ENCODE data around the gene ZNF746.
"Not testable (repeated sequence)": the region's sequence is repeated elsewhere in the genome, so short reads cannot be mapped to it uniquely, and the experiment has no call there.

Gene ZNF746

GRCh38 chr7:149509774-149510173, 12.2 kb upstream of the ZNF746 start:
- DNase-seq (ENCODE audit: insufficient read length, low spot score): no peak
- no peak for TF ChIP-seq TAF1 (IDR thresholded peaks at IDR 0.05; ENCODE audit: low read depth, low read length)
- no peak for TF ChIP-seq SPI1 (IDR thresholded peaks at IDR 0.05; ENCODE audit: low read depth, low read length)
- TF ChIP-seq POLR2AphosphoS5 (IDR thresholded peaks at IDR 0.05; ENCODE audit: low read depth, low read length): no peak
- TF ChIP-seq POLR2A (IDR thresholded peaks at IDR 0.05; ENCODE audit: low read depth, low read length): no peak
- TF ChIP-seq POU2F2 (IDR thresholded peaks at IDR 0.05; ENCODE audit: low read depth, low read length): no peak
- TF ChIP-seq PAX5 (IDR thresholded peaks at IDR 0.05; ENCODE audit: insufficient read depth, low read length, severe bottlenecking): no peak
- FAIRE-seq: no peak

- TF ChIP-seq PAX5 (IDR thresholded peaks at IDR 0.05; ENCODE audit: insufficient read depth, low read length, severe bottlenecking) (no peak), POLR2A (IDR thresholded peaks at IDR 0.05; ENCODE audit: low read depth, low read length) (no peak), SPI1 (IDR thresholded peaks at IDR 0.05; ENCODE audit: low read depth, low read length) (no peak), TAF1 (IDR thresholded peaks at IDR 0.05; ENCODE audit: low read depth, low read length) (no peak), POLR2AphosphoS5 (IDR thresholded peaks at IDR 0.05; ENCODE audit: low read depth, low read length) (no peak), POU2F2 (IDR thresholded peaks at IDR 0.05; ENCODE audit: low read depth, low read length) (no peak)
- FAIRE-seq (no peak), DNase-seq (ENCODE audit: insufficient read length, low spot score) (no peak)
Measured at GRCh38 chr7:149505551-149505950, 7.9 kb upstream of the ZNF746 start.

DNA sequence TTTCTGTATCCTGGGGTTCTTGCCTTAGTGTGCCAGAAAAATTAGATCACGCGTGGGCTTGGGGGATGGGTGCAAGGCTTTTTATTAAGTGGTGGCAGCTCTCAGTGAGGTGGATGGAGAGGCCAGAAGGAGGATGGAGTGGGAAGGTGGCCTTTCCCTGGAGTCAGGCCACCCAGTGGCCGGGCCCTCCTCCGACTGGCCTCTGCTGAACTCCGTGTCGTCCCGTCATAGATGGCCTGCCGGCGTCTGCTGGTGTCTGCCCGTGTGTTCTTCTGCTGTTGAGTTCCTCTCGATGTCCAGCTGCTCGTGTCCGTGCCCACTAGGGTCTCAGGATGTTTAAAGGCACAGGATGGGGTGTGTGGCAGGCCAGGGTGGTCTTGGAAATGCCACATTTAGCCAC, 4.0 kb upstream of the ZNF746 start:
- FAIRE-seq (no peak), DNase-seq (ENCODE audit: insufficient read length, low spot score) (no peak)
- TF ChIP-seq POLR2A (IDR thresholded peaks at IDR 0.05; ENCODE audit: low read depth, low read length) (no peak), POU2F2 (IDR thresholded peaks at IDR 0.05; ENCODE audit: low read depth, low read length) (no peak), TAF1 (IDR thresholded peaks at IDR 0.05; ENCODE audit: low read depth, low read length) (no peak), PAX5 (IDR thresholded peaks at IDR 0.05; ENCODE audit: insufficient read depth, low read length, severe bottlenecking) (no peak), POLR2AphosphoS5 (IDR thresholded peaks at IDR 0.05; ENCODE audit: low read depth, low read length) (no peak)

GRCh38 chr7:149500910-149501309, 3.3 kb upstream of the ZNF746 start:
- TF ChIP-seq TAF1 (IDR thresholded peaks at IDR 0.05; ENCODE audit: low read depth, low read length): no peak
- no peak for TF ChIP-seq SPI1 (IDR thresholded peaks at IDR 0.05; ENCODE audit: low read depth, low read length)
- no peak for TF ChIP-seq PAX5 (IDR thresholded peaks at IDR 0.05; ENCODE audit: insufficient read depth, low read length, severe bottlenecking)
- TF ChIP-seq POLR2A (IDR thresholded peaks at IDR 0.05; ENCODE audit: low read depth, low read length): no peak
- TF ChIP-seq POLR2AphosphoS5 (IDR thresholded peaks at IDR 0.05; ENCODE audit: low read depth, low read length): no peak
- TF ChIP-seq POU2F2 (IDR thresholded peaks at IDR 0.05; ENCODE audit: low read depth, low read length): no peak
- DNase-seq (ENCODE audit: insufficient read length, low spot score) (no peak), FAIRE-seq (no peak)

DNA sequence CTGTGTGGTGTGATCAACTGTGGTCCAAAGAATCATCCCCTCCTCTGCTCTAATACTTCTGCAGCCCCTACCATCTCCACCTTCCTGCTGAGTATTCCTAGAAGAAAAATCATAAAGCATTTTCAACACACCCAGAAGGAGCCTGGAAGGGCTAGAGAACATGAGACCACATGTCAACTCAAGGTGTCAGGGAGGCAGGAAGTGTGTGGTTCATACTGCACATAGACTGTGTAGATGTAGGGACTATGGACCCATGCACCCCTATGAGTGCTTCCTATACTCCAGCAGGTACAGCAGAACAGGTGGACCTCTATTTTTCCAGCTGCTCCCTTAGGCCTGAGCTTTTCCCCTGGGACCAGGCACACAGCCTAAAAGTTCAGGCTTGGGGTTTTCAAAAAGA, 2.6 kb upstream of the ZNF746 start:
- no peak for FAIRE-seq

GRCh38 chr7:149498811-149499210, 1.2 kb upstream of the ZNF746 start:
- TF ChIP-seq TAF1 (IDR thresholded peaks at IDR 0.05; ENCODE audit: low read depth, low read length): no peak
- no peak for TF ChIP-seq PAX5 (IDR thresholded peaks at IDR 0.05; ENCODE audit: insufficient read depth, low read length, severe bottlenecking)
- no peak for TF ChIP-seq POLR2AphosphoS5 (IDR thresholded peaks at IDR 0.05; ENCODE audit: low read depth, low read length)
- no peak for TF ChIP-seq POLR2A (IDR thresholded peaks at IDR 0.05; ENCODE audit: low read depth, low read length)
- no peak for TF ChIP-seq SPI1 (IDR thresholded peaks at IDR 0.05; ENCODE audit: low read depth, low read length)
- no peak for TF ChIP-seq POU2F2 (IDR thresholded peaks at IDR 0.05; ENCODE audit: low read depth, low read length)
- DNase-seq (ENCODE audit: insufficient read length, low spot score) (no peak), FAIRE-seq (no peak)

More for the DNA sequence above, 2.6 kb upstream of the ZNF746 start:
- no peak for DNase-seq (ENCODE audit: insufficient read length, low spot score)
- no peak for TF ChIP-seq TAF1 (IDR thresholded peaks at IDR 0.05; ENCODE audit: low read depth, low read length)

DNA sequence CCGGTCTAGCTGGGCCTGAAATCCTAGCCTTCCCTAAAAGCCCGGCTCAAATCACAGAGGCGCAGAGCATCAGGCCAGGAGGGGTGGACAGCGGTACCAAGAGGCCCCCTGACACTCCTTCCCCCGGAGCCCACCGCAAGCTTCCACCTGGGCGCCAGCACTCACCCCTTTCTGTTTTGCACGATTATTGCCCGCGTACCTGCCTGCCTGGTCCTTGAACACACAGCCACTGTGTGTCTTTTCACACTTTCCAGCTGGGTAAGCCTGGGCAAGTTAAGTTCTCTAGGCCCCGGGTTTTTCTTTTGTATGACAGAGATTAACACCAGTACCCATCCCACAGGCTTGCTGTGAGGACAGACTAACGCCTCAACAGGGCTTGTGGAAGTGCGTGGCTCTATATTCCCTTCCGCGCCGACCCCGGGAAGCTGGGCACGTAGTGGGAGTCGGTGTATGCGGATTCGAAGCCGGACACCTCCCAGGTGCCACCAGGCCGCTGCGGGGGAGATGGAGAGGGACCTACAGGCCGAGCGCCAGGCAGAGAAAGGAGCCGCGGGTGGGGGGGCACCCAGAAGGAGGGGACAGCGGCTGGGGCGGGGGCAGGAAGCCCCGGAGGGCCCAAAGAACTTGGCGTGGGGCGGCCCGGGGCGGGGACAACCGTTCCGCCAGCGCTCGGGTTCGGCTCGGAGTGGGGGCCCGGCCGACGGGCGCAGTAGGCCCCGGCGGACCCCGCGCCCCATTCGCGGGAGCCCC, 792 bp downstream of the ZNF746 start:
- no peak for TF ChIP-seq TAF1 (IDR thresholded peaks at IDR 0.05; ENCODE audit: low read depth, low read length)
- TF ChIP-seq SPI1 (IDR thresholded peaks at IDR 0.05; ENCODE audit: low read depth, low read length): no peak
- no peak for TF ChIP-seq PAX5 (IDR thresholded peaks at IDR 0.05; ENCODE audit: insufficient read depth, low read length, severe bottlenecking)
- no peak for TF ChIP-seq POU2F2 (IDR thresholded peaks at IDR 0.05; ENCODE audit: low read depth, low read length)
- no peak for TF ChIP-seq POLR2AphosphoS5 (IDR thresholded peaks at IDR 0.05; ENCODE audit: low read depth, low read length)
- no peak for TF ChIP-seq POLR2A (IDR thresholded peaks at IDR 0.05; ENCODE audit: low read depth, low read length)
- FAIRE-seq: peak; percentile 62

GRCh38 chr7:149495785-149496641, 1.6 kb downstream of the ZNF746 start:
- DNase-seq (ENCODE audit: insufficient read length, low spot score): no peak
- FAIRE-seq: no peak
- TF ChIP-seq PAX5 (IDR thresholded peaks at IDR 0.05; ENCODE audit: insufficient read depth, low read length, severe bottlenecking) (no peak), SPI1 (IDR thresholded peaks at IDR 0.05; ENCODE audit: low read depth, low read length) (no peak), POLR2AphosphoS5 (IDR thresholded peaks at IDR 0.05; ENCODE audit: low read depth, low read length) (no peak), POU2F2 (IDR thresholded peaks at IDR 0.05; ENCODE audit: low read depth, low read length) (no peak), POLR2A (IDR thresholded peaks at IDR 0.05; ENCODE audit: low read depth, low read length) (no peak), TAF1 (IDR thresholded peaks at IDR 0.05; ENCODE audit: low read depth, low read length) (no peak)

More for the DNA sequence above, 792 bp downstream of the ZNF746 start:
- DNase-seq (ENCODE audit: insufficient read length, low spot score): peak; percentile 47

- TF ChIP-seq TAF1 (IDR thresholded peaks at IDR 0.05; ENCODE audit: low read depth, low read length) (no peak), SPI1 (IDR thresholded peaks at IDR 0.05; ENCODE audit: low read depth, low read length) (no peak), POLR2AphosphoS5 (IDR thresholded peaks at IDR 0.05; ENCODE audit: low read depth, low read length) (no peak), POU2F2 (IDR thresholded peaks at IDR 0.05; ENCODE audit: low read depth, low read length) (no peak)
- FAIRE-seq: no peak
- DNase-seq (ENCODE audit: insufficient read length, low spot score): no peak
Measured at GRCh38 chr7:149494738-149495368, 2.8 kb downstream of the ZNF746 start.

DNA sequence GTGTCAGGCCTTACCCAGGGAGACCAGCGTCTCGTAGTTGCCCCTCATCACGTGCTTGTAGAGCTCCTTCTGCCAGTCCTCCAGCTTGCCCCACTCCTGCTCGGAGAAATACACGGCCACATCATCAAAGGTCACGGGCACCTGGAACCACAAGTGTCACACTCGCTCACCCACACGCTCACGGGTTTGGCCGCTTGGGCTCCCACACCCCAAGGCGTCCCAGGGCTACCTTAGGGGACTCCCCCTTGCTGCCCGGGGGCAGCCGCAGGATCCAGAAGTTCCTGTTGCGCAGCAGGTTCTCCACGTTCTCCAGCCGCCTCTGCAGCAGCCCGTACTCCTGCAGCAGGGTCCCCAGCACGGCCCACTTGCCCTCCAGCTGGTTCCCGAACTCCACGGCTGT, 3.6 kb downstream of the ZNF746 start:
- not testable (repeated sequence) for DNase-seq (ENCODE audit: insufficient read length, low spot score); FAIRE-seq

Data from GM12891 (cell line).